ENCODE data around the gene GRM7. TPM values are rescaled to one million over a fixed set of nuclear protein-coding genes. Genes with fewer than 3 reads are reported as not detected.

GRM7 gene
- total RNA-seq, 1 donor from 2014 or later: 0.34 TPM

DNA sequence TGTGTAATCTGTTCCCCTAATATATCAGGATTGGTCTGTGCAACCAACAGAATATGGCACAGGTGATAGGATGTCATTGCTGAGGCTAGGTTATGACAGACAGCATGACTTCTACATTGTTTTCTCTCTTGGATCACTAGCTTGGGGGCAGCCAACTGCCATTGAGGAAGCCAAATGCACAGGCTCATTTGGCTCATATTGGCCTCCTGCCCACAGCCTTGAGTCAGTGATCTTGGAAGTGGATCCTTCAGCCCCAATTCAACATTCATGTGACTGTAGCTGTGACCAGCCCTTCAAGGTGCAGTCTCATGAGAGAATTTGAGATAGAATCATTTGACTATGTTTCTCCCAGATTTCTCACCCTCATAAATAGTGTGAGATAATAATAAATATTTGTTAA lies 675.6 kb downstream of the GRM7 start:
- Mint-ChIP-seq H3K9me3 (ENCODE audit: low read depth) (peaks cover 5% of the 10 kb centered on the region), H3K27me3 (peaks cover under 1% of the 10 kb centered on the region), H3K27ac (no peak overlapping the region), H3K36me3 (ENCODE audit: insufficient read depth) (peaks cover 2% of the 10 kb centered on the region), H3K4me3 (ENCODE audit: low read depth) (no peak overlapping the region), H3K4me1 (ENCODE audit: low read depth) (peaks cover 17% of the 10 kb centered on the region)
- no peak for DNase-seq (ENCODE audit: low spot score, unreplicated experiment)
- TF ChIP-seq CTCF (IDR thresholded peaks at IDR 0.05; ENCODE audit: unreplicated experiment): no peak

DNA sequence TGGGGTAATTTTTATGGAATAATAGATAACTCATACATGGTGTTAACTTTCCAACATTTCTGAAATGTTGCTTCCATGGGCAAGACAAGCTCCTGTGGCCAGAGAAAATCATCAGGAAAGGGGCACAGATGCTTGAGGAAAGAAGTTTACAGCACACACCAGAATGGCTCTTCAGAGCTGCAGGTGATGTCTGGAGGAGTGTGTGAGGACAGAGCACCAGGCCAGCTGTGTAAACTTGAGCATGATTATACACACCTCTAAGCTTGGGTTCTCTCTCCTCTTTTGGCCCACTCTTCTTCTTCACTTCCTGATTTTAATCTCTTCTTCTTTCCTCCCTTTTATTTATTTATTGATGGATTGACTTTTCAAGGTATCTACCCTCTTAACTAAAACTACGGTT lies 676.0 kb downstream of the GRM7 start:
- no peak overlapping the region for H3K4me3 Mint-ChIP-seq (ENCODE audit: low read depth)
- DNase-seq (ENCODE audit: low spot score, unreplicated experiment): no peak
- H3K9me3 Mint-ChIP-seq (ENCODE audit: low read depth): peaks cover 5% of the 10 kb centered on the region
- H3K27me3 Mint-ChIP-seq: peaks cover 4% of the 10 kb centered on the region
- H3K36me3 Mint-ChIP-seq (ENCODE audit: insufficient read depth): peaks cover 2% of the 10 kb centered on the region
- no peak for TF ChIP-seq CTCF (IDR thresholded peaks at IDR 0.05; ENCODE audit: unreplicated experiment)
- no peak overlapping the region for H3K27ac Mint-ChIP-seq
- H3K4me1 Mint-ChIP-seq (ENCODE audit: low read depth): peaks cover 17% of the 10 kb centered on the region

DNA sequence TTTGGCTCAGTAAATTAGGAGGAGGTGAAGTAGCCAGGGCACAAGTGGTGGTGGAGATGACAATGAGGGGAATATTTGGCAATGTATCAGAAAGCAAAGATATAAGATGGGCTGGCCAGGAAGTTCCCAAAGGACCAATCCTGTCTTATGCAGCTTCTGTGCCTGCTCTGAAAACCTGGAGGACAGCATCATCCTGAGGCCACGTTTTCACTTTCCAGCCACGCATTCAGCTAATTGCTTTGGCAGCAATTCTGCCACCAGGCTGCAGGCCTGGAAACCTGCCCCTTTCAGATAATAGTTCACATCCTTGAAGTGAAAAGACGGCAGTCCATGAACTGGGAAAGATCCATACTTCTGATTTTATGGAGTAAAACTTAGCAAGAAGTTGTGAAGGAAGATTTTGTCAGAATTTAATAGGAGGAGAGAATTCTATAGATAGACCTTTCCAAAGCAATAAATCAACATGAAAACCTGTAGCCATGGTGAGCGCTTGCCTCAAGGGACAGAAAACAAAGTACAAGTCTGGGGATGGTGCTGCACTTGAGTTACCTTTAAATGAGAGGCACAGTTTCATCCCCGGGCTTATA lies 682.5 kb downstream of the GRM7 start:
- peaks cover 8% of the 10 kb centered on the region for H3K27me3 Mint-ChIP-seq
- H3K4me3 Mint-ChIP-seq (ENCODE audit: low read depth): no peak overlapping the region
- no peaks in the 10 kb centered on the region for H3K9me3 Mint-ChIP-seq (ENCODE audit: low read depth)
- TF ChIP-seq CTCF (IDR thresholded peaks at IDR 0.05; ENCODE audit: unreplicated experiment): no peak
- no peaks in the 10 kb centered on the region for H3K4me1 Mint-ChIP-seq (ENCODE audit: low read depth)
- no peak for DNase-seq (ENCODE audit: low spot score, unreplicated experiment)
- H3K36me3 Mint-ChIP-seq (ENCODE audit: insufficient read depth): no peaks in the 10 kb centered on the region
- H3K27ac Mint-ChIP-seq: no peak overlapping the region

DNA sequence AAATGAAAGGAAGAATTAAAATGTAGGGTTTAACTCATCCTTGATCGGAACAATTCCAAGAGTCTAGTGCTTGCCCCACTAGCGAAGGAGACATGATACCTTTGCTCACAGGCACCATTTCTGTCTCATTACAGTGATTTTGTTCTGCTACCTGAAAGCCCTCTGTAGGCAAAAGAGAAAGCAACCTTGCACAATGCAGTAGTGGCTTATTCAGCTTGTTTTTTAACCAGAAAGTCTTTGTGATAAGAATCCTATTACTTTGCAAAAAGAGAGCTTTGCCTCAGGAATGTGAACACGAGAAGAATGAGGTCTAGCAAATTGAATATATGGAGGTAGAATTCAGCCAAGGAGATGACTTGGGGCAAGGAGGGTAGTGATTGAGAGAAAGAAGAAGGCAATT lies 684.4 kb downstream of the GRM7 start:
- no peak overlapping the region for H3K27ac Mint-ChIP-seq
- no peak for DNase-seq (ENCODE audit: low spot score, unreplicated experiment)
- peaks cover 8% of the 10 kb centered on the region for H3K27me3 Mint-ChIP-seq
- no peak for TF ChIP-seq CTCF (IDR thresholded peaks at IDR 0.05; ENCODE audit: unreplicated experiment)
- no peaks in the 10 kb centered on the region for H3K36me3 Mint-ChIP-seq (ENCODE audit: insufficient read depth)
- H3K4me1 Mint-ChIP-seq (ENCODE audit: low read depth): no peaks in the 10 kb centered on the region
- no peak overlapping the region for H3K4me3 Mint-ChIP-seq (ENCODE audit: low read depth)
- no peaks in the 10 kb centered on the region for H3K9me3 Mint-ChIP-seq (ENCODE audit: low read depth)

DNA sequence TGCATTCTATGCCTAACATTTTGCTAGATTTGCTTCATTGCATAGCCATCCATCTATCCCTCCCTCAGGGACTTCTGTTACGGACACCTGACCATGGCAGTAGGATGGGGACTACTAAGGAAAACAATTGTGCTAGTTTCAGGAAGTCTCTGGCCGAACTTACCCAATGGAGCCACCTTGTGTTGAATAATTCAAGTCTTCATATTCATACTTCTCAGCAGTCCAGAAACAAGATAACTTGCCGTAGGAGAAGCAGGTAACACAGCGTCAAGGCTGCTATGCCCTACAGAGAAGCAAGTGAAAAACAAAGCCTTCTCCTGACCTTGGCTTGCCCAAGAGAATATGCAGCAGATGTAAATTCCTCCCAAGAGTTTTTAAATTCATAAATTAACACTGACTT lies 685.3 kb downstream of the GRM7 start:
- Mint-ChIP-seq H3K9me3 (ENCODE audit: low read depth) (no peaks in the 10 kb centered on the region), H3K27ac (no peak overlapping the region), H3K4me1 (ENCODE audit: low read depth) (no peaks in the 10 kb centered on the region), H3K27me3 (peaks cover 8% of the 10 kb centered on the region), H3K4me3 (ENCODE audit: low read depth) (no peak overlapping the region), H3K36me3 (ENCODE audit: insufficient read depth) (no peaks in the 10 kb centered on the region)
- no peak for DNase-seq (ENCODE audit: low spot score, unreplicated experiment)
- no peak for TF ChIP-seq CTCF (IDR thresholded peaks at IDR 0.05; ENCODE audit: unreplicated experiment)

Data from progenitor cell of endocrine pancreas (in vitro differentiated cells).